Parathyroid adenoma (tissue), 2 donors: Measurements from ENCODE around the gene DTNB.

Experiments
- H2AFZ ChIP-seq: fragments of 300-600 bp; sonication (generic); one replicate; pipeline ENCODE4 v1.7.0; 2017; ENCODE audit warnings: antibody characterized with exemption, mild to moderate bottlenecking
- H3K27ac ChIP-seq: fragments of 300-600 bp; sonication (generic); one replicate; pipeline ENCODE4 v1.7.0; 2017
- H3K27me3 ChIP-seq: fragments of 300-600 bp; sonication (generic); one replicate; pipeline ENCODE4 v1.7.0; 2017; ENCODE audit warnings: low read length; ENCODE audit not compliant: control insufficient read depth, insufficient read depth
- H3K36me3 ChIP-seq: fragments of 300-600 bp; sonication (generic); one replicate; pipeline ENCODE4 v1.7.0; 2017; ENCODE audit warnings: low read length; ENCODE audit not compliant: control insufficient read depth, insufficient read depth
- H3K4me1 ChIP-seq: fragments of 300-600 bp; sonication (generic); one replicate; pipeline ENCODE4 v1.7.0; 2017; ENCODE audit warnings: control low read depth
- H3K4me2 ChIP-seq: fragments of 300-600 bp; sonication (generic); one replicate; pipeline ENCODE4 v1.7.0; 2017; ENCODE audit warnings: low read length
- H3K4me3 ChIP-seq: fragments of 300-600 bp; sonication (generic); one replicate; pipeline ENCODE4 v1.7.0; 2017; ENCODE audit warnings: low read depth, low read length
- H3K79me2 ChIP-seq: fragments of 300-600 bp; sonication (generic); one replicate; pipeline ENCODE4 v1.7.0; 2017; ENCODE audit warnings: control low read depth
- H3K9ac ChIP-seq: fragments of 300-600 bp; sonication (generic); one replicate; pipeline ENCODE4 v1.7.0; 2017; ENCODE audit warnings: mild to moderate bottlenecking
- H3K9me3 ChIP-seq: fragments of 300-600 bp; sonication (generic); one replicate; pipeline ENCODE4 v1.7.0; 2017; ENCODE audit warnings: low read length; ENCODE audit not compliant: control insufficient read depth
- TF ChIP-seq, protein P1 (sequence below): fragments of 300-600 bp; sonication (generic); IDR thresholded peaks from one replicate; pipeline ENCODE4 v1.7.0; 2017; ENCODE audit warnings: antibody characterized with exemption, mild to moderate bottlenecking
- donor health status: primary hyperparathyroidism.

DTNB gene

GRCh38 chr2:25618676-25619075 lies 54.7 kb downstream of the DTNB start:
- H3K27ac ChIP-seq: no peak overlapping the region
- no peaks in the 10 kb centered on the region for H3K27me3 ChIP-seq
- TF ChIP-seq, protein P1, sequence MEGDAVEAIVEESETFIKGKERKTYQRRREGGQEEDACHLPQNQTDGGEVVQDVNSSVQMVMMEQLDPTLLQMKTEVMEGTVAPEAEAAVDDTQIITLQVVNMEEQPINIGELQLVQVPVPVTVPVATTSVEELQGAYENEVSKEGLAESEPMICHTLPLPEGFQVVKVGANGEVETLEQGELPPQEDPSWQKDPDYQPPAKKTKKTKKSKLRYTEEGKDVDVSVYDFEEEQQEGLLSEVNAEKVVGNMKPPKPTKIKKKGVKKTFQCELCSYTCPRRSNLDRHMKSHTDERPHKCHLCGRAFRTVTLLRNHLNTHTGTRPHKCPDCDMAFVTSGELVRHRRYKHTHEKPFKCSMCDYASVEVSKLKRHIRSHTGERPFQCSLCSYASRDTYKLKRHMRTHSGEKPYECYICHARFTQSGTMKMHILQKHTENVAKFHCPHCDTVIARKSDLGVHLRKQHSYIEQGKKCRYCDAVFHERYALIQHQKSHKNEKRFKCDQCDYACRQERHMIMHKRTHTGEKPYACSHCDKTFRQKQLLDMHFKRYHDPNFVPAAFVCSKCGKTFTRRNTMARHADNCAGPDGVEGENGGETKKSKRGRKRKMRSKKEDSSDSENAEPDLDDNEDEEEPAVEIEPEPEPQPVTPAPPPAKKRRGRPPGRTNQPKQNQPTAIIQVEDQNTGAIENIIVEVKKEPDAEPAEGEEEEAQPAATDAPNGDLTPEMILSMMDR: no peak

GRCh38 chr2:25617948-25618646 lies 55.3 kb downstream of the DTNB start:
- no peak overlapping the region for H2AFZ ChIP-seq
- no peak overlapping the region for H3K4me2 ChIP-seq
- no peak overlapping the region for H3K4me3 ChIP-seq
- TF ChIP-seq, protein P1: no peak
- no peaks in the 10 kb centered on the region for H3K36me3 ChIP-seq
- H3K27ac ChIP-seq: no peak overlapping the region
- no peaks in the 10 kb centered on the region for H3K27me3 ChIP-seq
- no peaks in the 10 kb centered on the region for H3K79me2 ChIP-seq
- H3K4me1 ChIP-seq: peaks cover 7% of the 10 kb centered on the region
- H3K9ac ChIP-seq: no peak overlapping the region
- H3K9me3 ChIP-seq: no peaks in the 10 kb centered on the region

More at GRCh38 chr2:25618676-25619075, 54.7 kb downstream of the DTNB start:
- no peaks in the 10 kb centered on the region for H3K36me3 ChIP-seq
- no peaks in the 10 kb centered on the region for H3K79me2 ChIP-seq
- H3K4me2 ChIP-seq: no peak overlapping the region
- H3K9me3 ChIP-seq: no peaks in the 10 kb centered on the region
- H3K9ac ChIP-seq: no peak overlapping the region
- H3K4me3 ChIP-seq: no peak overlapping the region
- H3K4me1 ChIP-seq: peaks cover 7% of the 10 kb centered on the region
- no peak overlapping the region for H2AFZ ChIP-seq

DNA sequence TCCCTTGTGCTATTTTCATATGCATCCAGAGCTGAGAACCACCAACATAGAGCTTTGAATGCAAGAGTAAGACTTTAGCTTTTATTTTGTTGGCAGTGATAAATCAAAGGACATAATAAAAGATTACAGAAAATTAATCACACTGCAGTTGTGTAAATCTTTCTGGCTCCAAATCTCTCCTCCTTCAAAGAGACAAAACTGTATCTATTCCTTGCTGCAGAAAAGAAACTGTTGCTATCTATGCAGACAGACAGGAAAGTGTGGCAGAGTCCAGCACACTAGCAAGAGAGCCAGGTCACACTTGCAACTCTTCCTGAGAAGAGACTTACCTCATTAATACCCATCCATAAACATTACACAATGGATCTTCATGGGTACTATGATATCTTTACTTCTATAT lies 57.5 kb downstream of the DTNB start:
- Histone ChIP-seq H3K36me3 (no peaks in the 10 kb centered on the region), H3K9ac (no peak overlapping the region), H3K27ac (no peak overlapping the region), H3K9me3 (no peaks in the 10 kb centered on the region), H3K27me3 (no peaks in the 10 kb centered on the region), H3K79me2 (no peaks in the 10 kb centered on the region), H3K4me2 (no peak overlapping the region), H3K4me1 (peaks cover 7% of the 10 kb centered on the region), H3K4me3 (no peak overlapping the region), H2AFZ (no peak overlapping the region)
- TF ChIP-seq, protein P1: no peak

DNA sequence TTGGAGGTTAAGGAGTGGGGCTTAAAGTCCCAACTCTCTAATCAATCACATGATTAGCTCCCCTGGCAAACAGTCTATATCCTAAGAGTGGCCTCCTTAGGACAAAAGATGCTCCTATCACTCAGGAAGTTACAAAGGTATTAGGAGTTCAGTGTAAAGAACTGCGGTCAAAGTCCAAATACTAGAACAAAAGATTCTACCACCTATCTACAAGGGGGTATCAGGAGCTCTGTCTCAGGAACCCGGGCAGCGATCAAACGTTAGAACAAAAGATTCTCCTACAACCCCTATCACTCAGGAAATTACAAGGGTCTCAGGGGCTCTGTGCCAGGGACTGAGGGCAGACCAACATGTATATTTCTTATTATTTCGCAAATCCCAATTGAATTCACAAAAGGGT lies 58.0 kb downstream of the DTNB start:
- H3K4me3 ChIP-seq: no peak overlapping the region
- TF ChIP-seq, protein P1: no peak
- no peak overlapping the region for H3K4me2 ChIP-seq
- H3K9ac ChIP-seq: no peak overlapping the region
- H3K79me2 ChIP-seq: no peaks in the 10 kb centered on the region
- peaks cover 7% of the 10 kb centered on the region for H3K4me1 ChIP-seq
- no peaks in the 10 kb centered on the region for H3K9me3 ChIP-seq
- no peaks in the 10 kb centered on the region for H3K27me3 ChIP-seq
- no peak overlapping the region for H3K27ac ChIP-seq
- no peak overlapping the region for H2AFZ ChIP-seq
- H3K36me3 ChIP-seq: no peaks in the 10 kb centered on the region

GRCh38 chr2:25614711-25615110 lies 58.7 kb downstream of the DTNB start:
- Histone ChIP-seq H3K36me3 (no peaks in the 10 kb centered on the region), H3K27ac (no peak overlapping the region), H3K4me2 (peak overlapping the region; percentile 31), H2AFZ (no peak overlapping the region), H3K27me3 (no peaks in the 10 kb centered on the region), H3K9me3 (no peaks in the 10 kb centered on the region), H3K79me2 (no peaks in the 10 kb centered on the region), H3K4me1 (peaks cover 7% of the 10 kb centered on the region), H3K9ac (no peak overlapping the region), H3K4me3 (no peak overlapping the region)
- TF ChIP-seq, protein P1: no peak
